Measurements from ENCODE around the gene APPL1.
"Not testable (repeated sequence)": the region's sequence is repeated elsewhere in the genome, so short reads cannot be mapped to it uniquely, and the experiment has no call there.

The APPL1 gene

GRCh38 chr3:57292159-57292896 lies 64.8 kb downstream of the APPL1 start, which contains the start of gene ASB14:
ASB14 (minus strand) TSS chr3:57292685; CDS start chr3:57292033, 652 bp downstream.
- no peak within 1 kb of the TSS for H3K9ac ChIP-seq (ENCODE audit: low read depth in 1 of 2, low read length in 2 of 2)
- no peaks in the 10 kb centered on the region for H3K27me3 ChIP-seq (ENCODE audit: control insufficient read depth in 2 of 2, insufficient read depth in 2 of 2, low read length in 2 of 2)
- no peaks in the 10 kb centered on the region for H3K9me3 ChIP-seq (ENCODE audit: control insufficient read depth in 2 of 2, low read length in 2 of 2)
- no peak within 1 kb of the TSS for H3K27ac ChIP-seq (ENCODE audit: low read depth in 2 of 2, low read length in 2 of 2)
- no peaks in the 10 kb centered on the region for H3K36me3 ChIP-seq (ENCODE audit: control insufficient read depth in 2 of 2, insufficient read depth in 2 of 2, low read length in 2 of 2)
- H3K4me3 ChIP-seq (ENCODE audit: low read length in 2 of 2) = no peak within 1 kb of the TSS
- H3K4me1 ChIP-seq (ENCODE audit: control insufficient read depth in 2 of 2, insufficient read depth in 2 of 2, low read length in 2 of 2) = no peaks in the 10 kb centered on the region

- no peak overlapping the region for H3K27ac ChIP-seq (ENCODE audit: low read depth in 2 of 2, low read length in 2 of 2)
- H3K36me3 ChIP-seq (ENCODE audit: control insufficient read depth in 2 of 2, insufficient read depth in 2 of 2, low read length in 2 of 2) = no peaks in the 10 kb centered on the region
- H3K4me3 ChIP-seq (ENCODE audit: low read length in 2 of 2) = no peak overlapping the region
- no peaks in the 10 kb centered on the region for H3K9me3 ChIP-seq (ENCODE audit: control insufficient read depth in 2 of 2, low read length in 2 of 2)
- no peaks in the 10 kb centered on the region for H3K4me1 ChIP-seq (ENCODE audit: control insufficient read depth in 2 of 2, insufficient read depth in 2 of 2, low read length in 2 of 2)
- H3K27me3 ChIP-seq (ENCODE audit: control insufficient read depth in 2 of 2, insufficient read depth in 2 of 2, low read length in 2 of 2) = no peaks in the 10 kb centered on the region
- no peak overlapping the region for H3K9ac ChIP-seq (ENCODE audit: low read depth in 1 of 2, low read length in 2 of 2)
Measured at GRCh38 chr3:57292897-57293526, 65.5 kb downstream of the APPL1 start.

GRCh38 chr3:57298041-57298440 lies 70.5 kb downstream of the APPL1 start:
- H3K4me1 ChIP-seq (ENCODE audit: control insufficient read depth in 2 of 2, insufficient read depth in 2 of 2, low read length in 2 of 2) = no peaks in the 10 kb centered on the region
- H3K9ac ChIP-seq (ENCODE audit: low read depth in 1 of 2, low read length in 2 of 2) = no peak overlapping the region
- H3K27me3 ChIP-seq (ENCODE audit: control insufficient read depth in 2 of 2, insufficient read depth in 2 of 2, low read length in 2 of 2) = no peaks in the 10 kb centered on the region
- H3K4me3 ChIP-seq (ENCODE audit: low read length in 2 of 2) = no peak overlapping the region
- no peaks in the 10 kb centered on the region for H3K36me3 ChIP-seq (ENCODE audit: control insufficient read depth in 2 of 2, insufficient read depth in 2 of 2, low read length in 2 of 2)
- H3K27ac ChIP-seq (ENCODE audit: low read depth in 2 of 2, low read length in 2 of 2) = no peak overlapping the region
- no peaks in the 10 kb centered on the region for H3K9me3 ChIP-seq (ENCODE audit: control insufficient read depth in 2 of 2, low read length in 2 of 2)

GRCh38 chr3:57303520-57303919 lies 76.0 kb downstream of the APPL1 start:
- H3K27me3 ChIP-seq (ENCODE audit: control insufficient read depth in 2 of 2, insufficient read depth in 2 of 2, low read length in 2 of 2); H3K36me3 ChIP-seq (ENCODE audit: control insufficient read depth in 2 of 2, insufficient read depth in 2 of 2, low read length in 2 of 2); H3K9ac ChIP-seq (ENCODE audit: low read depth in 1 of 2, low read length in 2 of 2); H3K4me1 ChIP-seq (ENCODE audit: control insufficient read depth in 2 of 2, insufficient read depth in 2 of 2, low read length in 2 of 2); H3K4me3 ChIP-seq (ENCODE audit: low read length in 2 of 2); H3K27ac ChIP-seq (ENCODE audit: low read depth in 2 of 2, low read length in 2 of 2); H3K9me3 ChIP-seq (ENCODE audit: control insufficient read depth in 2 of 2, low read length in 2 of 2): not testable (repeated sequence)

GRCh38 chr3:57309769-57310360 lies 82.3 kb downstream of the APPL1 start:
- Histone ChIP-seq H3K9me3 (ENCODE audit: control insufficient read depth in 2 of 2, low read length in 2 of 2) (no peaks in the 10 kb centered on the region), H3K27ac (ENCODE audit: low read depth in 2 of 2, low read length in 2 of 2) (no peak overlapping the region), H3K36me3 (ENCODE audit: control insufficient read depth in 2 of 2, insufficient read depth in 2 of 2, low read length in 2 of 2) (no peaks in the 10 kb centered on the region), H3K27me3 (ENCODE audit: control insufficient read depth in 2 of 2, insufficient read depth in 2 of 2, low read length in 2 of 2) (no peaks in the 10 kb centered on the region), H3K4me1 (ENCODE audit: control insufficient read depth in 2 of 2, insufficient read depth in 2 of 2, low read length in 2 of 2) (no peaks in the 10 kb centered on the region), H3K4me3 (ENCODE audit: low read length in 2 of 2) (no peak overlapping the region), H3K9ac (ENCODE audit: low read depth in 1 of 2, low read length in 2 of 2) (no peak overlapping the region)

GRCh38 chr3:57314204-57314603 lies 86.7 kb downstream of the APPL1 start:
- Histone ChIP-seq H3K4me3 (ENCODE audit: low read length in 2 of 2) (no peak overlapping the region), H3K4me1 (ENCODE audit: control insufficient read depth in 2 of 2, insufficient read depth in 2 of 2, low read length in 2 of 2) (no peaks in the 10 kb centered on the region), H3K9ac (ENCODE audit: low read depth in 1 of 2, low read length in 2 of 2) (no peak overlapping the region), H3K36me3 (ENCODE audit: control insufficient read depth in 2 of 2, insufficient read depth in 2 of 2, low read length in 2 of 2) (no peaks in the 10 kb centered on the region), H3K27me3 (ENCODE audit: control insufficient read depth in 2 of 2, insufficient read depth in 2 of 2, low read length in 2 of 2) (no peaks in the 10 kb centered on the region), H3K27ac (ENCODE audit: low read depth in 2 of 2, low read length in 2 of 2) (no peak overlapping the region), H3K9me3 (ENCODE audit: control insufficient read depth in 2 of 2, low read length in 2 of 2) (no peaks in the 10 kb centered on the region)

Data from mucosa of rectum (tissue), 2 donors.